IMR-90 (cell line): Measurements from ENCODE around the gene TRAF3IP1. TPM values are rescaled to one million over a fixed set of nuclear protein-coding genes. Genes with fewer than 3 reads are reported as not detected.

Experiments used
- ATAC-seq: fragments of 200-7000 bp; cut with Tn5 transposase; 2 replicates; pipeline ENCODE4 v1.9.1; 2020; ENCODE audit warnings: low read depth, mild to moderate bottlenecking, moderate library complexity
- BruUV-seq: library from RNA; stranded (reverse); fragments of 400-500 nt; replicated peaks from 2 replicates; lab custom pipeline; 2021; lab: Mats Ljungman, UMichigan
- CTCF ChIA-PET: fragments of 300-600 bp; formaldehyde crosslinking; extraction: SDS; loops from one replicate; lab custom pipeline; 2021; ENCODE audit warnings: antibody characterized with exemption; lab: Yijun Ruan, JAX
- POLR2A ChIA-PET: fragments of 300-600 bp; sonication (Branson Sonifier 250); formaldehyde crosslinking; loops from one replicate; lab custom pipeline; 2022; ENCODE audit warnings: antibody characterized with exemption; ENCODE audit not compliant: unreplicated experiment; lab: Charles Lee
- DNase-seq: peaks from one replicate; pipeline ENCODE4 v3.0.0; 2013
- H2AFZ ChIP-seq: replicated peaks from 2 replicates; pipeline ENCODE3; 2013; ENCODE audit warnings: low read length, mild to moderate bottlenecking; ENCODE audit not compliant: poor library complexity
- H2AK5ac ChIP-seq: 2 replicates; pipeline ENCODE4 v1.6.1; 2013; ENCODE audit warnings: low read depth, low read length, inconsistent platforms
- H2AK9ac ChIP-seq: replicated peaks from 2 replicates; pipeline ENCODE3; 2013; ENCODE audit warnings: mild to moderate bottlenecking, low read depth, low read length, moderate library complexity; ENCODE audit not compliant: poor library complexity
- H2BK120ac ChIP-seq: 2 replicates; pipeline ENCODE4 v1.6.1; 2013; ENCODE audit warnings: low read depth, low read length, inconsistent platforms
- H2BK15ac ChIP-seq: 3 replicates; pipeline ENCODE4 v1.6.1; 2013; ENCODE audit warnings: low read depth, low read length, inconsistent platforms
- H2BK20ac ChIP-seq: 2 replicates; pipeline ENCODE4 v1.6.1; 2013; ENCODE audit warnings: low read depth, mild to moderate bottlenecking, inconsistent platforms, low read length, moderate library complexity
- H2BK5ac ChIP-seq: 2 replicates; pipeline ENCODE4 v1.6.1; 2013; ENCODE audit warnings: mild to moderate bottlenecking, low read depth, low read length, inconsistent platforms; ENCODE audit not compliant: poor library complexity, severe bottlenecking
- H3K14ac ChIP-seq: replicated peaks from 2 replicates; pipeline ENCODE4 v1.6.1; 2013; ENCODE audit warnings: low read depth, low read length, inconsistent platforms
- H3K18ac ChIP-seq: 2 replicates; pipeline ENCODE4 v1.6.1; 2013; ENCODE audit warnings: low read depth, low read length, control low read depth
- H3K23ac ChIP-seq: 2 replicates; pipeline ENCODE4 v1.6.1; 2013; ENCODE audit warnings: low read depth, low read length, inconsistent platforms
- H3K27ac ChIP-seq: 2 replicates; pipeline ENCODE4 v1.5.1; 2013; ENCODE audit warnings: mild to moderate bottlenecking, control low read depth, low read length; ENCODE audit not compliant: insufficient read depth
- H3K27me3 ChIP-seq: 2 replicates; pipeline ENCODE4 v1.6.1; 2013; ENCODE audit warnings: low read length; ENCODE audit not compliant: control insufficient read depth, insufficient read depth
- H3K36me3 ChIP-seq: 2 replicates; pipeline ENCODE4 v1.6.1; 2013; ENCODE audit warnings: low read length, mixed read lengths; ENCODE audit not compliant: control insufficient read depth, insufficient read depth
- H3K4ac ChIP-seq: 2 replicates; pipeline ENCODE4 v1.6.1; 2013; ENCODE audit warnings: low read depth, low read length, inconsistent platforms
- H3K4me1 ChIP-seq: 2 replicates; pipeline ENCODE4 v1.6.1; 2013; ENCODE audit warnings: low read length, mixed read lengths; ENCODE audit not compliant: control insufficient read depth, insufficient read depth
- H3K4me2 ChIP-seq: 2 replicates; pipeline ENCODE4 v1.6.1; 2013; ENCODE audit warnings: low read depth, mild to moderate bottlenecking, control low read depth, low read length, moderate library complexity
- H3K4me3 ChIP-seq: 2 replicates; pipeline ENCODE4 v1.5.1; 2013; ENCODE audit warnings: low read depth, mild to moderate bottlenecking, control low read depth, low read length, moderate library complexity; ENCODE audit not compliant: insufficient read depth
- H3K56ac ChIP-seq: 2 replicates; pipeline ENCODE4 v1.6.1; 2013; ENCODE audit warnings: low read length, inconsistent platforms; ENCODE audit not compliant: insufficient read depth; ENCODE audit errors: extremely low read depth
- H3K79me1 ChIP-seq, 2 experiments: 2 replicates each; pipeline ENCODE4 v1.6.1; 2013; ENCODE audit warnings: low read length in 2 of 2, inconsistent platforms in 1 of 2, low read depth in 1 of 2
- H3K9ac ChIP-seq: 2 replicates; pipeline ENCODE4 v1.6.1; 2013; ENCODE audit warnings: low read depth, low read length, control low read depth
- H3K9me1 ChIP-seq: 2 replicates; pipeline ENCODE4 v1.6.1; 2013; ENCODE audit warnings: low read length, inconsistent platforms; ENCODE audit not compliant: insufficient read depth
- H3K9me3 ChIP-seq: 2 replicates; pipeline ENCODE4 v1.6.1; 2013; ENCODE audit warnings: low read length; ENCODE audit not compliant: control insufficient read depth, insufficient read depth
- H4K20me1 ChIP-seq: 2 replicates; pipeline ENCODE4 v1.6.1; 2013; ENCODE audit warnings: low read length, inconsistent platforms; ENCODE audit not compliant: insufficient read depth
- H4K5ac ChIP-seq: 2 replicates; pipeline ENCODE4 v1.6.1; 2013; ENCODE audit warnings: mild to moderate bottlenecking, low read depth, low read length, control low read depth
- H4K8ac ChIP-seq, 2 experiments: 2 replicates each; pipeline ENCODE4 v1.6.1; 2013; ENCODE audit warnings: low read depth in 2 of 2, low read length in 2 of 2, control low read depth in 1 of 2, inconsistent platforms in 1 of 2
- H4K91ac ChIP-seq: 2 replicates; pipeline ENCODE4 v1.6.1; 2013; ENCODE audit warnings: low read depth, low read length, inconsistent platforms; ENCODE audit not compliant: insufficient read depth
- BHLHE40 ChIP-seq: fragments of 150-350 bp; IDR thresholded peaks from 2 replicates; pipeline ENCODE4 v1.6.1; 2016; ENCODE audit warnings: mild to moderate bottlenecking, low read depth, low read length
- CEBPB ChIP-seq: IDR thresholded peaks from 2 replicates; pipeline ENCODE4 v1.6.1; 2012; ENCODE audit warnings: low read depth, low read length, improper control_type of control experiment
- CHD1 ChIP-seq: IDR thresholded peaks from 2 replicates; pipeline ENCODE4 v1.6.1; 2012; ENCODE audit warnings: low read depth, low read length, improper control_type of control experiment
- FOS ChIP-seq: fragments of 150-350 bp; IDR thresholded peaks from 2 replicates; pipeline ENCODE4 v1.6.1; 2016; ENCODE audit warnings: low read depth, low read length
- MAZ ChIP-seq: IDR thresholded peaks from 2 replicates; pipeline ENCODE4 v1.6.1; 2012; ENCODE audit warnings: low read depth, mild to moderate bottlenecking, low read length, improper control_type of control experiment, moderate library complexity, borderline replicate concordance
- MXI1 ChIP-seq: IDR thresholded peaks from 2 replicates; pipeline ENCODE4 v1.6.1; 2012; ENCODE audit warnings: low read depth, mild to moderate bottlenecking, low read length, moderate library complexity, borderline replicate concordance
- NFE2L2 ChIP-seq: fragments of 150-350 bp; IDR thresholded peaks from 2 replicates; pipeline ENCODE4 v1.6.1; 2016; ENCODE audit warnings: low read depth, mild to moderate bottlenecking, low read length
- POLR2A ChIP-seq: IDR thresholded peaks from 2 replicates; pipeline ENCODE4 v1.6.1; 2012; ENCODE audit warnings: mild to moderate bottlenecking, low read depth, low read length
- RAD21 ChIP-seq: IDR thresholded peaks from 2 replicates; pipeline ENCODE4 v1.6.1; 2012; ENCODE audit warnings: low read length, improper control_type of control experiment
- SMC3 ChIP-seq: fragments of 150-350 bp; IDR thresholded peaks from 2 replicates; pipeline ENCODE4 v1.6.1; 2016; ENCODE audit warnings: low read depth, mild to moderate bottlenecking, antibody characterized with exemption, low read length, moderate library complexity
- WGBS, 2 experiments: methylation state at CpG; one replicate each; pipeline versions ENCODE4 v1.1.5 to v1.1.7; 2013; ENCODE audit warnings: missing lambda C conversion rate in 2 of 2; ENCODE audit not compliant: insufficient read length in 1 of 2; ENCODE audit errors: extremely low coverage in 2 of 2; 5-methylcytosine and 5-hydroxymethylcytosine counted together
- dilution Hi-C: fragments of 300-500 bp; cut with HindIII; formaldehyde crosslinking; loops from one replicate; pipeline ENCODE4 v1.14.3; 2018; ENCODE audit warnings: low sequenced_read_pairs; ENCODE audit not compliant: unreplicated experiment
- in situ Hi-C: fragments of 300-500 bp; cut with MboI; formaldehyde crosslinking; loops from 3 replicates; pipeline ENCODE4 v1.14.3; 2019; ENCODE audit warnings: low sequenced_read_pairs, inconsistent platforms, mixed read lengths
- intact Hi-C: fragments of 100-400 bp; cut with micrococcal nuclease; formaldehyde crosslinking; loops from 2 replicates; pipeline ENCODE4 v1.10.0; 2022
- polyA plus RNA-seq, 3 experiments: library from polyadenylated mRNA; depleted of rRNA; stranded (reverse); fragments of >200 nt; gene quantifications; 2 replicates each; pipeline ENCODE4 v1.2.3, GENCODE V29; 2012; ENCODE audit warnings: low replicate concordance in 1 of 3
- total RNA-seq: library from RNA; depleted of rRNA; stranded (reverse); fragments of >200 nt; gene quantifications from 2 replicates; pipeline ENCODE4 v1.2.3, GENCODE V29; 2012
- TF ChIP-seq, protein P1 (sequence below): conservative IDR thresholded peaks from 2 replicates; pipeline ENCODE4 v1.5.1; 2012; ENCODE audit warnings: mild to moderate bottlenecking, low read depth, low read length, improper control_type of control experiment
- TF ChIP-seq, protein P2 (sequence below): fragments of 150-350 bp; IDR thresholded peaks from 2 replicates; pipeline ENCODE4 v1.6.1; 2016; ENCODE audit warnings: low read depth, mild to moderate bottlenecking, low read length, moderate library complexity, borderline replicate concordance

The TRAF3IP1 gene
- total and polyA plus RNA-seq, 2 of the 4 experiments (the other 2 are of a cell fraction): 5.9 to 8.3 TPM

DNA sequence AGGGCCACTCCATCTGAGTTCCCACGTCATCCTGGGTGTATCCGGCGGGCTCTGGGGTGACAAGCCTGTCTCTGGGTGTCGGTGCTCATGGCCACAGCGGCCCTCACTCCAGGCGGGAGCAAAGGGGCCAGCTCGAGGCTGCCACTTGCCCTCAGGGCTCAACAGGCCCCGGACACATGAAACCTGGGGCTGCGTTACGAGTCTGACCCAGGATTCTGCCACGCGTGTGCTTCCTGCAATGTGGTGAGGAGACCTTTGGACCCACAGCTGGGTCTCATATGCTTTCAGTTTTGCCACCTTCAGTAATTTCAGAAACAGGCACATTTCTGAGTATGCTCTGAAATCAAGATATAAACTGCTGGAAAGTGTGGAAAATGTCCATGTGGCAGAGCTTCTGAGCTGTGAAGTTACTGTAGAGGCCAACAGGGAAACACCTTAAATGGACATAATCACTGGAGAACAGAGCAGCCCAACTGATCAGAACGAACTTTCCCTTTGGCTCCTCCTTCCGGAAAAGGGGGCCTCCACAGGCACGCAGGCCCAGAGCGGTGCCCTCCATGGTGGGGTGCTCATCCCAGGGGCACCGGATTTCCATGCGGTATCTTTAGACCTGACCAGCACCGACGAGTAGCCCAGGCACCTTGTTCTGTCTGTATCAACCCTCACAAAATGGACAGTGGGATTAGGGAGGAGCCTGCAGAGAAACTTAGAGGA is 46.0 kb upstream of the TRAF3IP1 start:
- Histone ChIP-seq H2BK15ac (no peak overlapping the region), H3K27ac (no peak overlapping the region), H3K27me3 (no peaks in the 10 kb centered on the region), H2AFZ (no peak overlapping the region), H4K20me1 (no peaks in the 10 kb centered on the region), H2BK120ac (no peak overlapping the region), H2AK9ac (no peak overlapping the region), H2AK5ac (no peak overlapping the region), H3K9me1 (no peaks in the 10 kb centered on the region), H3K4me1 (no peaks in the 10 kb centered on the region), H4K8ac (no peak overlapping the region), H3K9me3 (no peaks in the 10 kb centered on the region), H3K18ac (no peak overlapping the region), H3K4ac (no peak overlapping the region), H3K23ac (no peak overlapping the region), H2BK5ac (no peak overlapping the region), H3K4me2 (no peak overlapping the region), H4K5ac (no peak overlapping the region), H3K56ac (no peak overlapping the region), H3K79me1 (peaks cover 0 to 6% of the 10 kb centered on the region in 2 experiments; a peak in 1 of 4 replicates), H3K14ac (no peak overlapping the region), H3K4me3 (no peak overlapping the region), H2BK20ac (no peak overlapping the region), H3K36me3 (peaks cover 21% of the 10 kb centered on the region), H3K9ac (no peak overlapping the region), H4K91ac (no peak overlapping the region)
- in situ Hi-C loops (no loop called here), dilution Hi-C loops (no loop called here), intact Hi-C loops (no loop called here)
- ATAC-seq: no peak
- no TSS peak for BruUV-seq
- TF ChIP-seq, protein P1, sequence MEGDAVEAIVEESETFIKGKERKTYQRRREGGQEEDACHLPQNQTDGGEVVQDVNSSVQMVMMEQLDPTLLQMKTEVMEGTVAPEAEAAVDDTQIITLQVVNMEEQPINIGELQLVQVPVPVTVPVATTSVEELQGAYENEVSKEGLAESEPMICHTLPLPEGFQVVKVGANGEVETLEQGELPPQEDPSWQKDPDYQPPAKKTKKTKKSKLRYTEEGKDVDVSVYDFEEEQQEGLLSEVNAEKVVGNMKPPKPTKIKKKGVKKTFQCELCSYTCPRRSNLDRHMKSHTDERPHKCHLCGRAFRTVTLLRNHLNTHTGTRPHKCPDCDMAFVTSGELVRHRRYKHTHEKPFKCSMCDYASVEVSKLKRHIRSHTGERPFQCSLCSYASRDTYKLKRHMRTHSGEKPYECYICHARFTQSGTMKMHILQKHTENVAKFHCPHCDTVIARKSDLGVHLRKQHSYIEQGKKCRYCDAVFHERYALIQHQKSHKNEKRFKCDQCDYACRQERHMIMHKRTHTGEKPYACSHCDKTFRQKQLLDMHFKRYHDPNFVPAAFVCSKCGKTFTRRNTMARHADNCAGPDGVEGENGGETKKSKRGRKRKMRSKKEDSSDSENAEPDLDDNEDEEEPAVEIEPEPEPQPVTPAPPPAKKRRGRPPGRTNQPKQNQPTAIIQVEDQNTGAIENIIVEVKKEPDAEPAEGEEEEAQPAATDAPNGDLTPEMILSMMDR: no peak
- no peak for TF ChIP-seq CHD1
- no peak for TF ChIP-seq POLR2A
- no peak for TF ChIP-seq BHLHE40
- TF ChIP-seq MXI1: no peak
- no peak for TF ChIP-seq MAZ
- TF ChIP-seq, protein P2, sequence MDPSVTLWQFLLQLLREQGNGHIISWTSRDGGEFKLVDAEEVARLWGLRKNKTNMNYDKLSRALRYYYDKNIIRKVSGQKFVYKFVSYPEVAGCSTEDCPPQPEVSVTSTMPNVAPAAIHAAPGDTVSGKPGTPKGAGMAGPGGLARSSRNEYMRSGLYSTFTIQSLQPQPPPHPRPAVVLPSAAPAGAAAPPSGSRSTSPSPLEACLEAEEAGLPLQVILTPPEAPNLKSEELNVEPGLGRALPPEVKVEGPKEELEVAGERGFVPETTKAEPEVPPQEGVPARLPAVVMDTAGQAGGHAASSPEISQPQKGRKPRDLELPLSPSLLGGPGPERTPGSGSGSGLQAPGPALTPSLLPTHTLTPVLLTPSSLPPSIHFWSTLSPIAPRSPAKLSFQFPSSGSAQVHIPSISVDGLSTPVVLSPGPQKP: no peak
- TF ChIP-seq RAD21: no peak
- no peak for TF ChIP-seq FOS
- TF ChIP-seq NFE2L2: no peak
- TF ChIP-seq SMC3: no peak
- TF ChIP-seq CEBPB: no peak
- no peak for DNase-seq
- WGBS, 2 experiments: 98% methylated on average over 8 of the region's 20 CpGs; no CpG with 5 or more reads in 1 of the 2 experiments
- POLR2A ChIA-PET: no interaction called here
- CTCF ChIA-PET: interaction anchor here (0.5 kb wide), 1 partner anchor 494 kb away, joined by 3 read pairs; no protein-coding TSS in a partner anchor
